ENCODE measurements around the gene TASL. TPM values are rescaled to one million over a fixed set of nuclear protein-coding genes. Genes with fewer than 3 reads are reported as not detected.

TASL gene
- total RNA-seq, 1 experiment from 2014 or later, result not detected

- H2BK5ac ChIP-seq (ENCODE audit: insufficient read length, low read length), result no peak overlapping the region
- no peaks in the 10 kb centered on the region for H3K4me1 ChIP-seq (ENCODE audit: insufficient read depth, low read length)
- H3K9me3 ChIP-seq (ENCODE audit: control insufficient read depth, low read depth, low read length), result peaks cover under 1% of the 10 kb centered on the region
- no peak overlapping the region for H3K9ac ChIP-seq (ENCODE audit: extremely low read depth, insufficient read length, low read length)
- DNase-seq, result no peak
- no peak overlapping the region for H3K4me2 ChIP-seq (ENCODE audit: insufficient read depth, insufficient read length, low read length)
- no peaks in the 10 kb centered on the region for H3K79me2 ChIP-seq (ENCODE audit: insufficient read depth, low read length)
- Mint-ChIP-seq H3K27ac (no peak overlapping the region), H3K4me3 (no peak overlapping the region), H3K27me3 (ENCODE audit: low read depth) (no peaks in the 10 kb centered on the region), H3K9me3 (peaks cover 5 to 46% of the 10 kb centered on the region in 2 experiments; a peak in 4 of 5 replicates), H3K36me3 (ENCODE audit: insufficient read depth in 1 of 3, low read depth in 3 of 3) (peaks cover 0 to 3% (median 0%) of the 10 kb centered on the region in 3 experiments; a peak in 1 of 7 replicates), H3K4me1 (peaks cover 0 to 11% of the 10 kb centered on the region in 2 experiments; a peak in 2 of 4 replicates)
- no peak for TF ChIP-seq CTCF (conservative IDR thresholded peaks at IDR 0.05)
- no peak overlapping the region for H3K27ac ChIP-seq (ENCODE audit: insufficient read length, low read depth, low read length)
- no peak overlapping the region for H2AFZ ChIP-seq (ENCODE audit: low read length)
- H3K56ac ChIP-seq (ENCODE audit: insufficient read length, low read depth, low read length), result no peak overlapping the region
- no peaks in the 10 kb centered on the region for H4K20me1 ChIP-seq (ENCODE audit: control insufficient read depth, insufficient read depth, insufficient read length)
- no peak overlapping the region for H2BK15ac ChIP-seq (ENCODE audit: low read depth, low read length)
- no peak overlapping the region for H3K4ac ChIP-seq (ENCODE audit: low read depth, low read length)
- H3T11ph ChIP-seq (ENCODE audit: low read length), result no peak overlapping the region
- H3K23ac ChIP-seq (ENCODE audit: insufficient read length, low read depth, low read length), result no peak overlapping the region
- no peak overlapping the region for H2AK5ac ChIP-seq (ENCODE audit: insufficient read length, low read length)
- H4K91ac ChIP-seq (ENCODE audit: insufficient read length, low read depth, low read length), result no peak overlapping the region
- H2BK20ac ChIP-seq (ENCODE audit: low read depth, low read length, poor library complexity, severe bottlenecking), result no peak overlapping the region
- no peaks in the 10 kb centered on the region for H3K79me1 ChIP-seq (ENCODE audit: insufficient read depth, low read depth, low read length, poor library complexity, severe bottlenecking)
- no peak overlapping the region for H2BK12ac ChIP-seq (ENCODE audit: insufficient read length, low read depth, low read length)
- H2BK120ac ChIP-seq (ENCODE audit: low read depth, low read length, poor library complexity, severe bottlenecking), result no peak overlapping the region
- no peak overlapping the region for H3K18ac ChIP-seq (ENCODE audit: insufficient read length, low read depth, low read length)
- no peaks in the 10 kb centered on the region for H3K23me2 ChIP-seq (ENCODE audit: insufficient read length, low read depth, low read length, poor library complexity, severe bottlenecking)
- no peak overlapping the region for H4K5ac ChIP-seq (ENCODE audit: insufficient read length, low read depth, low read length)
- no peaks in the 10 kb centered on the region for H3K27me3 ChIP-seq (ENCODE audit: insufficient read depth, low read length)
- no CpG with 5 or more reads among the region's 3 CpGs for WGBS (ENCODE audit: extremely low coverage, insufficient read length, low lambda C conversion rate)
- H3K14ac ChIP-seq (ENCODE audit: insufficient read depth, low read length), result no peak overlapping the region
- no peak overlapping the region for H4K8ac ChIP-seq (replicated peaks; ENCODE audit: insufficient read length, low read depth, low read length)
Measured at GRCh38 chrX:30590368-30590767, 12.8 kb upstream of the TASL start.
